Endothelial cell of umbilical vein (primary cell): Measurements from ENCODE around the gene ITGB2. TPM values are rescaled to one million over a fixed set of nuclear protein-coding genes. Genes with fewer than 3 reads are reported as not detected.
A peak's percentile ranks its signal among the peaks of the same experiment; 100 is the strongest.
"Not testable (repeated sequence)": the region's sequence is repeated elsewhere in the genome, so short reads cannot be mapped to it uniquely, and the experiment has no call there.

Experiments used
- BruUV-seq: library from RNA; stranded (reverse); fragments of 400-500 nt; replicated peaks from 2 replicates; lab custom pipeline; 2021; lab: Mats Ljungman, UMichigan
- CTCF ChIA-PET: fragments of 300-600, 350-600 bp; sonication (Branson Sonifier 250); formaldehyde crosslinking; loops from one replicate; lab custom pipeline; 2021; ENCODE audit warnings: antibody characterized with exemption, inconsistent platforms; lab: Charles Lee
- POLR2A ChIA-PET: fragments of 300-600, 350-600 bp; sonication (Branson Sonifier 250); formaldehyde crosslinking; loops from one replicate; lab custom pipeline; 2021; ENCODE audit warnings: antibody characterized with exemption, inconsistent platforms; lab: Charles Lee
- DNase-seq: peaks from one replicate; pipeline ENCODE4 v3.0.0-alpha.2; 2011; ENCODE audit warnings: low read depth, low spot score
- FAIRE-seq: peaks from 2 replicates; lab custom pipeline; 2011; peaks lifted over from hg19 to GRCh38; lab: Jason Lieb, UNC
- H2AFZ ChIP-seq: 2 replicates; pipeline ENCODE4 v1.6.0; 2012; ENCODE audit warnings: low read depth, low read length, control low read depth, inconsistent platforms
- H3K27ac ChIP-seq: 2 replicates; pipeline ENCODE4 v1.5.1; 2011; ENCODE audit warnings: low read depth, mild to moderate bottlenecking, control low read depth, low read length, moderate library complexity; ENCODE audit not compliant: insufficient read depth
- H3K27me3 ChIP-seq, 2 experiments: 2 replicates each; pipeline versions ENCODE4 v1.6.0 to v1.6.1; 2011; ENCODE audit warnings: low read length in 2 of 2, mixed read lengths in 1 of 2; ENCODE audit not compliant: control insufficient read depth in 2 of 2, insufficient read depth in 2 of 2
- H3K36me3 ChIP-seq, 2 experiments: 2 replicates in 1 of 2; 3 replicates in 1 of 2; pipeline ENCODE4 v1.5.1; 2011; ENCODE audit warnings: low read length in 2 of 2, mild to moderate bottlenecking in 1 of 2, moderate library complexity in 1 of 2; ENCODE audit not compliant: control insufficient read depth in 2 of 2, insufficient read depth in 2 of 2; ENCODE audit errors: extremely low read depth in 1 of 2
- H3K4me1 ChIP-seq: 3 replicates; pipeline ENCODE4 v1.5.1; 2011; ENCODE audit warnings: mild to moderate bottlenecking, low read length; ENCODE audit not compliant: control insufficient read depth, insufficient read depth; ENCODE audit errors: extremely low read depth
- H3K4me2 ChIP-seq: 2 replicates; pipeline ENCODE4 v1.6.1; 2011; ENCODE audit warnings: low read length, control low read depth, mixed read lengths; ENCODE audit not compliant: insufficient read depth
- H3K4me3 ChIP-seq, 3 experiments: fragments of 200-600 bp in 1 of 3; sonication (generic), shearing (Covaris generic) in 1 of 3; replicated peaks in 1 of 3; 2 replicates each; pipeline ENCODE4 v1.5.1; 2011 to 2016; ENCODE audit warnings: control low read depth in 3 of 3, low read length in 3 of 3, mild to moderate bottlenecking in 2 of 3, inconsistent platforms in 1 of 3, low read depth in 1 of 3, moderate library complexity in 1 of 3; ENCODE audit not compliant: insufficient read depth in 1 of 3
- H3K79me2 ChIP-seq: 2 replicates; pipeline ENCODE4 v1.6.0; 2012; ENCODE audit warnings: low read length, inconsistent platforms; ENCODE audit not compliant: control insufficient read depth, insufficient read depth
- H3K9ac ChIP-seq: replicated peaks from 2 replicates; pipeline ENCODE3; 2011; ENCODE audit warnings: low read length, control low read depth; ENCODE audit not compliant: insufficient read depth; ENCODE audit errors: extremely low read depth
- H3K9me1 ChIP-seq: replicated peaks from 3 replicates; pipeline ENCODE4 v1.6.0; 2011; ENCODE audit warnings: mild to moderate bottlenecking, low read length; ENCODE audit not compliant: control insufficient read depth, insufficient read depth; ENCODE audit errors: extremely low read depth
- H3K9me3 ChIP-seq: replicated peaks from 2 replicates; pipeline ENCODE4 v1.5.1; 2012; ENCODE audit warnings: low read length, inconsistent platforms; ENCODE audit not compliant: control insufficient read depth, insufficient read depth
- H4K20me1 ChIP-seq: replicated peaks from 2 replicates; pipeline ENCODE3; 2011; ENCODE audit warnings: mild to moderate bottlenecking, low read length; ENCODE audit not compliant: control insufficient read depth, insufficient read depth; ENCODE audit errors: extremely low read depth
- EZH2 ChIP-seq: IDR thresholded peaks from 2 replicates; pipeline ENCODE4 v1.6.1; 2012; ENCODE audit warnings: borderline replicate concordance, low read depth, mild to moderate bottlenecking, moderate library complexity, low read length, inconsistent platforms; ENCODE audit not compliant: severe bottlenecking
- FOS ChIP-seq: IDR thresholded peaks from 2 replicates; pipeline ENCODE4 v1.6.1; 2011; ENCODE audit warnings: mild to moderate bottlenecking, low read length, moderate library complexity, borderline replicate concordance; ENCODE audit not compliant: insufficient read depth
- GATA2 ChIP-seq: IDR thresholded peaks from 2 replicates; pipeline ENCODE4 v1.7.0; 2011; ENCODE audit warnings: low read depth, mild to moderate bottlenecking, moderate library complexity, mixed read lengths, low read length; ENCODE audit not compliant: insufficient read length, insufficient read depth
- JUN ChIP-seq: IDR thresholded peaks from 2 replicates; pipeline ENCODE4 v1.6.1; 2011; ENCODE audit warnings: borderline replicate concordance, low read depth; ENCODE audit not compliant: insufficient read length, insufficient read depth
- MYC ChIP-seq: IDR thresholded peaks from one replicate; pipeline ENCODE4 v1.6.1; 2011; ENCODE audit warnings: mild to moderate bottlenecking, low read depth, low read length
- POLR2A ChIP-seq: IDR thresholded peaks from 2 replicates; pipeline ENCODE4 v1.6.1; 2012; ENCODE audit warnings: low read depth, mild to moderate bottlenecking, control low read depth, low read length
- POLR2AphosphoS5 ChIP-seq: IDR thresholded peaks from 2 replicates; pipeline ENCODE4 v1.6.1; 2012; ENCODE audit warnings: low read depth, mild to moderate bottlenecking, control low read depth, low read length, moderate library complexity; ENCODE audit not compliant: insufficient read depth
- dilution Hi-C: fragments of 300-500 bp; cut with MboI; formaldehyde crosslinking; loops from one replicate; pipeline ENCODE4 v1.15.0; 2019; ENCODE audit warnings: low sequenced_read_pairs; ENCODE audit not compliant: extremely low pct_ligation_motif_present
- intact Hi-C: fragments of 100-400 bp; cut with micrococcal nuclease; formaldehyde crosslinking; loops from one replicate; pipeline ENCODE4 v1.10.0; 2022
- polyA plus RNA-seq, 4 experiments: library from polyadenylated mRNA; depleted of rRNA in 3 of 4; stranded (reverse) in 3 of 4; unstranded in 1 of 4; fragments of >200 nt; gene quantifications; 2 replicates each; pipeline versions ENCODE4 v1.2.1 to v1.2.3, GENCODE V29; 2011 to 2012; ENCODE audit warnings: missing spikeins in 1 of 4
- total RNA-seq: library from RNA; stranded (reverse); gene quantifications from 2 replicates; pipeline ENCODE4 v1.2.3, GENCODE V29; 2021
- TF ChIP-seq, protein P1 (sequence below): IDR thresholded peaks from 2 replicates; pipeline ENCODE4 v1.6.1; 2011; ENCODE audit not compliant: insufficient read depth, insufficient read length
- TF ChIP-seq, protein P2 (sequence below), 2 donors: IDR thresholded peaks; 1 replicate in 1 of 2; 2 replicates in 1 of 2; pipeline ENCODE4 v1.5.1; 2011; ENCODE audit warnings: low read length in 2 of 2, mild to moderate bottlenecking in 2 of 2, moderate library complexity in 2 of 2, control low read depth in 1 of 2, inconsistent platforms in 1 of 2, low read depth in 1 of 2; ENCODE audit not compliant: insufficient read depth in 1 of 2; ENCODE audit errors: extremely low read depth in 1 of 2

The ITGB2 gene
- total and polyA plus RNA-seq, 2 donors (not counting 3 experiments of a cell fraction or from before 2014, with no cell fraction given), result 0.39 to 0.91 TPM

DNA sequence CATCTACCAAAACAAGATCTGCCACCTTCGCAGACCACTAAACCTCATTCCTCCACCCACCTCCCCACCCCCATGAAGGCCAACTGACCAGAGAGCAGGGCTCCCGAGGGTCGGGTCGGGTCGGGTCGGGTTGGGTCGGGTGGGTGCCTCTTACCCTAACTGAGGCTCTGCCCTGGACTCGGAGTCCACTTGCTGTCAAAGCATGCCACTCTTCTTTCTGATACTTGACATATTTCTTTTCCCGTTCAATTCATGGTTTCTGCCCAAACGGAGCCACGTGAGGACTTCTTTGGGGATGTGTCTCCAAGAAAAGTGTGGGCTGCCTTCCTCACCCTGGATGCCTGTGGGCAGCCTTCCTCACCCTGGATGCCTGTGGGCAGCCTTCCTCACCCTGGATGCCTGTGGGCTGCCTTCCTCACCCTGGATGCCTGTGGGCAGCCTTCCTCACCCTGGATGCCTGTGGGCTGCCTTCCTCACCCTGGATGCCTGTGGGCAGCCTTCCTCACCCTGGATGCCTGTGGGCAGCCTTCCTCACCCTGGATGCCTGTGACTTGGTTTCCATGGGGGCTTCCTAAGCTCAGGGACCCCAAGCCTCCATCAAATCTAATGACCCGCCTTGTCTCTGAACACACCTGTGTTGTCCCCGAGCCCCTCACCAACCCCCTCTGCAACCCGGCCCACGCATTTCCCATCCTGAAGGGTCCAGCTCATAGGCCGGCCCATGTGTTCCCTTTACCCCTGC, 8.0 kb upstream of the ITGB2 start:
- Histone ChIP-seq H3K27me3 (peaks cover 7 to 13% of the 10 kb centered on the region in 2 experiments), H3K4me1 (peaks cover 31% of the 10 kb centered on the region)
- H3K4me3 ChIP-seq, H3K4me2 ChIP-seq, H3K9me1 ChIP-seq, H3K79me2 ChIP-seq, H2AFZ ChIP-seq, BruUV-seq, H3K27ac ChIP-seq, H3K9me3 ChIP-seq, H3K36me3 ChIP-seq, POLR2A ChIA-PET, H3K9ac ChIP-seq, H4K20me1 ChIP-seq, intact Hi-C loops, DNase-seq: not testable (repeated sequence)
- peak; percentile 82 for FAIRE-seq
- CTCF ChIA-PET, result interaction anchor here (0.7 to 2.2 kb wide), 6 partner anchors 12 to 210 kb away, joined by 3 to 18 read pairs (median 6); no protein-coding TSS in a partner anchor
- dilution Hi-C loops, result loop anchor here (25.0 kb wide), 1 partner anchor 209 kb away; no protein-coding TSS in a partner anchor

DNA sequence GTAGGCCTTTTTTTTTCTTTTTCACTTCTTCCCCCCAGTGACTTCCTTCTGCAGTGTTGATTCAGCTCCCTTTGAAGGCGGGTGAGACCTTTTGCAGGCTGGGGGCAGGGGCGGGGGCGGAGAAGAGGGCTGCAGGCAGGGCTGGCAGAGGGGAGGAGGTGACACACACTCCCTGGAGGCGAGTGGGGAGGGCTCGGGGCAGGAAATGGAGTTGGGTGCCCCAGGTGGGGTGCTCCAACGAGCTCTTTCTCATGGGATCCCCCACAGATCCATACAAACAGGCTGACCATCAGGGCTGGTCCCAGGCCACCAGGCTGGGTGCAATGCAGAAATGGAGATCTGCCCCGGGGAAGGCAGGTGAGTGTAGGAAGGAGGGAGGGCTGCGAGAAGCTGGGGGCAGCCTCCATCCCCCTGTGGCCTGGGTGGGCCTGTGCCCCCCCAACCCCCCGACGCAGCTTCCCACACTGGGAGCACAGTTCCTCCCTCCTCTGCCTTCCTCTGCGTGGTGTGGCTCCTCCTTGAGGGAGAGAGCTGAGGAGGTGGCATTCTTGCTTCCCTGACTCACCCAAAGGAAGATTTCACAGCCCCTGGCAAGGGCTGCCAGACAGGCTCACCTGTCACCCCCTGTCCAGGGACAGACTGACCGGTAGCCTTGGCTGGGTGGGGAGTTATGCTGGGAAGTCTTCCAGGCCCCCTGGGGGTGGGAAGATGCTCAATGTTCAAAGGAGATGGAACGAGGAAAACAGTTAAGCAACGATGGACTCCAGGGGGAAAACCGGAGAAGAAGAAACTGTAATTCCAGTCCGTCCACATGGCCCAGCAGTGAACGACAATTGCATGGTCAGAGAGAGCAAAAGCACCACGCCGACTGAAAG, 7.1 kb upstream of the ITGB2 start:
- Histone ChIP-seq H3K9me3 (no peaks in the 10 kb centered on the region), H3K9me1 (no peaks in the 10 kb centered on the region), H3K4me1 (peaks cover 31% of the 10 kb centered on the region), H3K9ac (no peak overlapping the region), H3K36me3 (no peaks in the 10 kb centered on the region), H3K79me2 (no peaks in the 10 kb centered on the region), H4K20me1 (no peaks in the 10 kb centered on the region), H2AFZ (peak overlapping the region; percentile 58), H3K4me2 (no peak overlapping the region), H3K27ac (no peak overlapping the region), H3K4me3 (no peak overlapping the region), H3K27me3 (peaks cover 7 to 16% of the 10 kb centered on the region in 2 experiments)
- dilution Hi-C loops (loop anchor here (25.0 kb wide), 1 partner anchor 209 kb away; no protein-coding TSS in a partner anchor), intact Hi-C loops (no loop called here)
- TF ChIP-seq EZH2, result no peak
- no peak for TF ChIP-seq POLR2A
- TF ChIP-seq, protein P1, sequence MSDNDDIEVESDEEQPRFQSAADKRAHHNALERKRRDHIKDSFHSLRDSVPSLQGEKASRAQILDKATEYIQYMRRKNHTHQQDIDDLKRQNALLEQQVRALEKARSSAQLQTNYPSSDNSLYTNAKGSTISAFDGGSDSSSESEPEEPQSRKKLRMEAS, result no peak
- TF ChIP-seq, protein P2, sequence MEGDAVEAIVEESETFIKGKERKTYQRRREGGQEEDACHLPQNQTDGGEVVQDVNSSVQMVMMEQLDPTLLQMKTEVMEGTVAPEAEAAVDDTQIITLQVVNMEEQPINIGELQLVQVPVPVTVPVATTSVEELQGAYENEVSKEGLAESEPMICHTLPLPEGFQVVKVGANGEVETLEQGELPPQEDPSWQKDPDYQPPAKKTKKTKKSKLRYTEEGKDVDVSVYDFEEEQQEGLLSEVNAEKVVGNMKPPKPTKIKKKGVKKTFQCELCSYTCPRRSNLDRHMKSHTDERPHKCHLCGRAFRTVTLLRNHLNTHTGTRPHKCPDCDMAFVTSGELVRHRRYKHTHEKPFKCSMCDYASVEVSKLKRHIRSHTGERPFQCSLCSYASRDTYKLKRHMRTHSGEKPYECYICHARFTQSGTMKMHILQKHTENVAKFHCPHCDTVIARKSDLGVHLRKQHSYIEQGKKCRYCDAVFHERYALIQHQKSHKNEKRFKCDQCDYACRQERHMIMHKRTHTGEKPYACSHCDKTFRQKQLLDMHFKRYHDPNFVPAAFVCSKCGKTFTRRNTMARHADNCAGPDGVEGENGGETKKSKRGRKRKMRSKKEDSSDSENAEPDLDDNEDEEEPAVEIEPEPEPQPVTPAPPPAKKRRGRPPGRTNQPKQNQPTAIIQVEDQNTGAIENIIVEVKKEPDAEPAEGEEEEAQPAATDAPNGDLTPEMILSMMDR (IDR thresholded peaks at IDR 0.05; ENCODE audit: extremely low read depth in 1 of 2, insufficient read depth in 1 of 2, low read depth in 1 of 2, low read length in 2 of 2), result no peak
- no peak for TF ChIP-seq JUN
- no peak for TF ChIP-seq POLR2AphosphoS5
- no peak for TF ChIP-seq GATA2
- TF ChIP-seq MYC, result no peak
- TF ChIP-seq FOS, result no peak
- DNase-seq, result no peak
- FAIRE-seq, result peak; percentile 43
- no TSS peak for BruUV-seq
- POLR2A ChIA-PET, result no interaction called here
- CTCF ChIA-PET, result interaction anchor here (0.7 to 2.2 kb wide), 14 partner anchors 9 to 417 kb away, joined by 3 to 18 read pairs (median 4); no protein-coding TSS in a partner anchor
